DOHH2 (cell line): ENCODE data around the gene NAT14.

Experiments
- H3F3A ChIP-seq: fragments of 200-600 bp; sonication (generic), shearing (Covaris generic); 2 replicates; pipeline ENCODE4 v1.6.0; 2016; ENCODE audit warnings: antibody characterized with exemption, mild to moderate bottlenecking; ENCODE audit not compliant: control insufficient read depth, insufficient read depth
- H3K27ac ChIP-seq: fragments of 200-600 bp; sonication (generic); 2 replicates; pipeline ENCODE4 v1.5.1; 2014; ENCODE audit warnings: low read depth, mild to moderate bottlenecking, low read length, moderate library complexity
- H3K27me3 ChIP-seq: fragments of 200-600 bp; sonication (generic); 2 replicates; pipeline ENCODE4 v1.6.1; 2014; ENCODE audit warnings: mild to moderate bottlenecking, low read length, mixed read lengths; ENCODE audit not compliant: control insufficient read depth
- H3K36me3 ChIP-seq: fragments of 200-600 bp; sonication (generic); 2 replicates; pipeline ENCODE4 v1.6.1; 2014; ENCODE audit warnings: mild to moderate bottlenecking, low read length, moderate library complexity, mixed read lengths; ENCODE audit not compliant: control insufficient read depth
- H3K4me1 ChIP-seq: fragments of 200-600 bp; sonication (generic); 2 replicates; pipeline ENCODE4 v1.6.1; 2014; ENCODE audit warnings: mild to moderate bottlenecking, low read length, mixed read lengths; ENCODE audit not compliant: control insufficient read depth
- H3K4me2 ChIP-seq: fragments of 200-600 bp; sonication (generic); 2 replicates; pipeline ENCODE4 v1.6.0; 2014; ENCODE audit warnings: mild to moderate bottlenecking, low read length, moderate library complexity
- H3K4me3 ChIP-seq: fragments of 200-600 bp; sonication (generic); 2 replicates; pipeline ENCODE4 v1.5.1; 2014; ENCODE audit warnings: mild to moderate bottlenecking, low read length, mixed read lengths
- H3K79me2 ChIP-seq: fragments of 200-600 bp; sonication (generic); 2 replicates; pipeline ENCODE4 v1.6.1; 2014; ENCODE audit warnings: mild to moderate bottlenecking, low read length, mixed read lengths; ENCODE audit not compliant: control insufficient read depth
- H3K9me2 ChIP-seq: fragments of 200-600 bp; sonication (generic); replicated peaks from 2 replicates; pipeline ENCODE4 v1.6.1; 2014; ENCODE audit warnings: mild to moderate bottlenecking, low read length, mixed read lengths; ENCODE audit not compliant: control insufficient read depth
- H3K9me3 ChIP-seq: fragments of 200-600 bp; sonication (generic); 2 replicates; pipeline ENCODE4 v1.6.1; 2014; ENCODE audit warnings: antibody characterized with exemption, low read length, mixed read lengths; ENCODE audit not compliant: control insufficient read depth, insufficient read depth
- H4K20me1 ChIP-seq: fragments of 200-600 bp; sonication (generic); 2 replicates; pipeline ENCODE4 v1.6.0; 2014; ENCODE audit warnings: low read depth, mild to moderate bottlenecking, antibody characterized with exemption, low read length, moderate library complexity; ENCODE audit not compliant: control insufficient read depth, insufficient read depth
- CTCF ChIP-seq: fragments of 200-600 bp; sonication (generic); IDR thresholded peaks from one replicate; pipeline ENCODE4 v1.5.1; 2014; ENCODE audit warnings: antibody characterized with exemption, mild to moderate bottlenecking, low read depth, low read length; ENCODE audit not compliant: poor library complexity, severe bottlenecking
- EZH2phosphoT487 ChIP-seq: fragments of 200-600 bp; sonication (generic); IDR thresholded peaks from 2 replicates; pipeline ENCODE4 v1.6.1; 2017; ENCODE audit warnings: borderline replicate concordance, mild to moderate bottlenecking, antibody characterized with exemption, low read length, moderate library complexity, mixed read lengths

Gene NAT14

DNA sequence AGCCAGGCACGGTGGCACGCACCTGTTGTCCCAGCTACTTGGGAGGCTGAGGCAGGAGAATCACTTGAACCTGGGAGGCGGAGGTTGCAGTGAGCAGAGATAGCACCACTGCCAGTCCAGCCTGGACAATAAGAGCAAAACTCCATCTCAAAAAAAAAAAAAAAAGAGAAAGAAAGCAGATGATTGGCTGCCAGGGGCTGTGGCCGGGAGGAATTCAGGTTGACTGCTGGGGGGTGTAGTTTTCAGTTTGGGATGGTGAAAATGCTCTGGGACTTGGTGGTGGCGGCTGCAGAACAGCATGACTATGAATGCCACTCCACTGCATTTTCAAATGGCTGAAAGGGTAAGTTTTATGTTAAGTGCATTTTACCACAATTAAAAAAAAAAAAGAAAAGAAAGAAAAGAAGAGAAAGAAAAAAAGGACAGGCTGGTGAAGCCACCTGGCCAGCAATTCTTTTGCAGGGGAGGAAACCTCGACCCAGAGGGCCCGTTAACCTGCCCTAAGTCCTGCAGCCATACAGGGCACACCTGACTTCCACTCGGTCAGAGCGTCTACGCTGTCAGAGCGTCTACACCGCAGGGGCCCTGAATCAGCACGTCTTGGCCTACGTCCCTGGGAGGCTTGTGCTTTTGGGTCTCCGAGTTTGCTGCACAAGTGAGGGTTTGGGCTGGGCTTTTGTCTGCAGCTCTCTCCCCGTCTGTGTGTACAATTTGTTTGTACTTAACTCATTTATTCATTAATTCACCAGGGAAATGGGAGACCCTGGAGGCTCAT is 27.1 kb upstream of the NAT14 start:
- no peaks in the 10 kb centered on the region for H3K36me3 ChIP-seq
- H3K9me2 ChIP-seq = no peaks in the 10 kb centered on the region
- no peaks in the 10 kb centered on the region for H3K9me3 ChIP-seq
- H3K79me2 ChIP-seq = peaks cover 16% of the 10 kb centered on the region
- H3K27ac ChIP-seq = no peak overlapping the region
- no peak for TF ChIP-seq EZH2phosphoT487
- no peak for TF ChIP-seq CTCF
- H3K27me3 ChIP-seq = no peaks in the 10 kb centered on the region
- no peak overlapping the region for H3K4me3 ChIP-seq
- H4K20me1 ChIP-seq = 0 out of 2 replicates have a peak, but pooled peaks cover 3% of the 10 kb centered on the region
- no peak overlapping the region for H3K4me2 ChIP-seq
- H3K4me1 ChIP-seq = peaks cover 18% of the 10 kb centered on the region
- H3F3A ChIP-seq = peaks cover 11% of the 10 kb centered on the region

- no peak overlapping the region for H3K27ac ChIP-seq
- no peak for TF ChIP-seq EZH2phosphoT487
- TF ChIP-seq CTCF = no peak
- no peaks in the 10 kb centered on the region for H3K9me2 ChIP-seq
- H3K4me2 ChIP-seq = peak overlapping the region; percentile 98; the same call in 1 of the 2 replicates
- peaks cover 11% of the 10 kb centered on the region for H3F3A ChIP-seq
- H3K4me1 ChIP-seq = peaks cover 18% of the 10 kb centered on the region
- no peaks in the 10 kb centered on the region for H3K27me3 ChIP-seq
- H3K4me3 ChIP-seq = no peak overlapping the region
- H4K20me1 ChIP-seq = 0 out of 2 replicates have a peak, but pooled peaks cover 3% of the 10 kb centered on the region
- peaks cover 16% of the 10 kb centered on the region for H3K79me2 ChIP-seq
- H3K36me3 ChIP-seq = no peaks in the 10 kb centered on the region
- no peaks in the 10 kb centered on the region for H3K9me3 ChIP-seq
These were observed 25.4 kb upstream of the NAT14 start for GRCh38 chr19:55459551-55459949.

DNA sequence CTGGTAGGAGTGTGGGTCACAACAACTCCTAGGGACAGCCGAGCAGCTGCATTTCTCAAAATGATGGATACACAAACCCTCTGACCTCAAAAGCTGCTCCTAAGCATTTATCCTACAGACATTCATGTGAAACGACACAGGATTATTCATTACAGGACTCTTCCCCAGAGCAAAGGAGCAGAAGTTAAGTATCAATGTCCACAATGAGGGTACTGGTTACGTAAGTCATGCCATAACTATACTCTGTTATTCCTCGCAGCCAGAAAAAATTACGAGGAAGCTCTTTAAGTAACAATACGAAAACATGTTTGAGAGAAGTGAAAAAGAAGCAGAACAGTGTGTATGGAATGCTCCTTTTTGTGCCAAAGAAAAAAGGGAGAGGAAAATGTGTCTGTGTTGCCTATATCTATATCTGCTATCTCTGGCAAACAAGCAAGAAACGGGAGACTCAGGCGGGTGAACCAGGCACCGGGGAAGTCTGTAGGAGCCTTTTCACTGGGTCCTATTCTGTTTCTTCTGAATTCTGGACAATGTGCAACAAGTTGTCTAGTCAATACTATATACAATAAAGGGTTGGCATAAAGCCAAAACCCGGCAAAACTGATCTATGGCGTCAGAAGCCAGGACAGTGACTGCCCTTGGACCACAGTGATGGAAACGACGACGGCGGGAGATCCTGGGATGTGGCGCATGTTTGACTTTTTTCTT is 24.9 kb upstream of the NAT14 start:
- H3K79me2 ChIP-seq = peaks cover 16% of the 10 kb centered on the region
- H3K36me3 ChIP-seq = no peaks in the 10 kb centered on the region
- H3K4me1 ChIP-seq = peaks cover 18% of the 10 kb centered on the region
- no peak for TF ChIP-seq CTCF
- no peak for TF ChIP-seq EZH2phosphoT487
- H3F3A ChIP-seq = peaks cover 11% of the 10 kb centered on the region
- no peaks in the 10 kb centered on the region for H3K27me3 ChIP-seq
- H3K4me2 ChIP-seq = peak overlapping the region; percentile 98
- H3K27ac ChIP-seq = no peak overlapping the region
- H3K4me3 ChIP-seq = peak overlapping the region; percentile 93; the same call in 1 of the 2 replicates
- no peaks in the 10 kb centered on the region for H3K9me3 ChIP-seq
- H4K20me1 ChIP-seq = 0 out of 2 replicates have a peak, but pooled peaks cover 3% of the 10 kb centered on the region
- no peaks in the 10 kb centered on the region for H3K9me2 ChIP-seq
